ENCODE measurements around the gene MAP1S.

DNA sequence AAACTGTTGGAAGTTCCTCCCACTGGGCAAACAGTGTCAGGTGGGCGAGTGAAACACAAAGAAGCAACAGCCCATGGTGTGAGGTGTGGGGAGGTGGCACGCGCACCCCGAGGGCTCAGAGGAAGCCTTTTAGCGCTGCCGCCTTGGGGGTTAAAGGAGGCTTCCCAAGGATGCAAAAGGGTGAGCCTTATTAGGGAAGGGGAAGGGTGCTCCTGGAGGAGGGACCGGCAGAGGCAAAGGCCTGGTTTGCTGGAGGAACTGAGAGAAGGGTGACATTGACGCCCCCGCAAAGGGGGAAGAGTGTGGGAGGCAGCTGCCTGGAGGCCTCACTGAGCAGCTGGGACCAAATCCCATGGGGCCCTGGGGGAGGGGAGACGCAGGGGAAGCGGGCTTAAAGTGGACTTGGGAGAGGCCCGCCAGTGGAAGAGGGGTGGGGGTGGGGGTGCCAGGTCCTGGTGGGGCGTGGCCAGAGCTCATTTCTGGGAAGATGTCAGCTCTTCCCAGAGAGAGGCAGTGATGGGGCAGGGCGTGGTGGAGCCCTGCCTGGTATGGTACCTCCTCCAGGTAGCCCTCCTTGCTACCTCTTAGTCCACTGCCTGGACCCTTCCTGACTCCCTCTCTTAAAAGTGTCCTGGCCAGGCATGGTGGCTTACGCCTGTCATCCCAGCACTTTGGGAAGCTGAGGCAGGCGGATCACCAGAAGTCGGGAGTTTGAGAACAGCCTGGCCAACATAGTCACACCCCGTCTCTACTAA lies 20.0 kb downstream of the MAP1S start:
- TF ChIP-seq CHD1 (IDR thresholded peaks at IDR 0.05; ENCODE audit: low read depth, low read length) = no peak
- TF ChIP-seq, protein P1, sequence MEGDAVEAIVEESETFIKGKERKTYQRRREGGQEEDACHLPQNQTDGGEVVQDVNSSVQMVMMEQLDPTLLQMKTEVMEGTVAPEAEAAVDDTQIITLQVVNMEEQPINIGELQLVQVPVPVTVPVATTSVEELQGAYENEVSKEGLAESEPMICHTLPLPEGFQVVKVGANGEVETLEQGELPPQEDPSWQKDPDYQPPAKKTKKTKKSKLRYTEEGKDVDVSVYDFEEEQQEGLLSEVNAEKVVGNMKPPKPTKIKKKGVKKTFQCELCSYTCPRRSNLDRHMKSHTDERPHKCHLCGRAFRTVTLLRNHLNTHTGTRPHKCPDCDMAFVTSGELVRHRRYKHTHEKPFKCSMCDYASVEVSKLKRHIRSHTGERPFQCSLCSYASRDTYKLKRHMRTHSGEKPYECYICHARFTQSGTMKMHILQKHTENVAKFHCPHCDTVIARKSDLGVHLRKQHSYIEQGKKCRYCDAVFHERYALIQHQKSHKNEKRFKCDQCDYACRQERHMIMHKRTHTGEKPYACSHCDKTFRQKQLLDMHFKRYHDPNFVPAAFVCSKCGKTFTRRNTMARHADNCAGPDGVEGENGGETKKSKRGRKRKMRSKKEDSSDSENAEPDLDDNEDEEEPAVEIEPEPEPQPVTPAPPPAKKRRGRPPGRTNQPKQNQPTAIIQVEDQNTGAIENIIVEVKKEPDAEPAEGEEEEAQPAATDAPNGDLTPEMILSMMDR (conservative IDR thresholded peaks at IDR 0.05; ENCODE audit: low read depth, low read length) = no peak
- no peak for TF ChIP-seq RFX5 (IDR thresholded peaks at IDR 0.05; ENCODE audit: low read depth, low read length)
- TF ChIP-seq BHLHE40 (IDR thresholded peaks at IDR 0.05; ENCODE audit: low read depth, low read length) = no peak
- TF ChIP-seq MXI1 (IDR thresholded peaks at IDR 0.05; ENCODE audit: borderline replicate concordance, low read depth, low read length) = no peak
- no peak for TF ChIP-seq POLR2A (IDR thresholded peaks at IDR 0.05; ENCODE audit: low read depth, low read length)
- no peak for TF ChIP-seq RAD21 (IDR thresholded peaks at IDR 0.05; ENCODE audit: low read length)
- TF ChIP-seq RCOR1 (IDR thresholded peaks at IDR 0.05; ENCODE audit: insufficient replicate concordance, low read length) = no peak
